ENCODE data around the gene TMC7. TPM values are rescaled to one million over a fixed set of nuclear protein-coding genes. Genes with fewer than 3 reads are reported as not detected.

Gene TMC7
- total RNA-seq, 4 donors from 2014 or later: 0.36 to 4.3 (median 1.3) TPM

DNA sequence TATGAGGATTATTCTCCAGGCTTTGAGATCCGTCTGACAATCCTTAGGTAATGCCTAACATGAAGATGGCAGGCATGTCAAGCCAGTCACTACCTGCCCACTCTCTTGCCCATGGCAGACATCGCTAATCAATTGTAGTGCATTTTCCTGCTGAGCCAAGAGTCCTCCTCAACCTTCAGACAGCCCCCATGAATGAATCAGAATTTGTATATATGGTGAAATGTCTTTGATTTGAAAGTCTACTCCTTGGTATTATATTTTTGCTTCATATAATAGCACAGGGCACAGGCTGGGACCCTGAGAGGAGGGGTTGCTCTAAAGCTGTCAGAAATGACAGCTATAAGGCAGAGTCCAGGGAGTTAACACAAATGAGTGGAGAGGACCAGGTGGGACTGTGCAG is 56.7 kb downstream of the TMC7 start:
- no peak for ATAC-seq (ENCODE audit: low FRiP score)
- TF ChIP-seq, protein P1, sequence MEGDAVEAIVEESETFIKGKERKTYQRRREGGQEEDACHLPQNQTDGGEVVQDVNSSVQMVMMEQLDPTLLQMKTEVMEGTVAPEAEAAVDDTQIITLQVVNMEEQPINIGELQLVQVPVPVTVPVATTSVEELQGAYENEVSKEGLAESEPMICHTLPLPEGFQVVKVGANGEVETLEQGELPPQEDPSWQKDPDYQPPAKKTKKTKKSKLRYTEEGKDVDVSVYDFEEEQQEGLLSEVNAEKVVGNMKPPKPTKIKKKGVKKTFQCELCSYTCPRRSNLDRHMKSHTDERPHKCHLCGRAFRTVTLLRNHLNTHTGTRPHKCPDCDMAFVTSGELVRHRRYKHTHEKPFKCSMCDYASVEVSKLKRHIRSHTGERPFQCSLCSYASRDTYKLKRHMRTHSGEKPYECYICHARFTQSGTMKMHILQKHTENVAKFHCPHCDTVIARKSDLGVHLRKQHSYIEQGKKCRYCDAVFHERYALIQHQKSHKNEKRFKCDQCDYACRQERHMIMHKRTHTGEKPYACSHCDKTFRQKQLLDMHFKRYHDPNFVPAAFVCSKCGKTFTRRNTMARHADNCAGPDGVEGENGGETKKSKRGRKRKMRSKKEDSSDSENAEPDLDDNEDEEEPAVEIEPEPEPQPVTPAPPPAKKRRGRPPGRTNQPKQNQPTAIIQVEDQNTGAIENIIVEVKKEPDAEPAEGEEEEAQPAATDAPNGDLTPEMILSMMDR (IDR thresholded peaks at IDR 0.05): no peak
- DNase-seq (ENCODE audit: low spot score): no peak

DNA sequence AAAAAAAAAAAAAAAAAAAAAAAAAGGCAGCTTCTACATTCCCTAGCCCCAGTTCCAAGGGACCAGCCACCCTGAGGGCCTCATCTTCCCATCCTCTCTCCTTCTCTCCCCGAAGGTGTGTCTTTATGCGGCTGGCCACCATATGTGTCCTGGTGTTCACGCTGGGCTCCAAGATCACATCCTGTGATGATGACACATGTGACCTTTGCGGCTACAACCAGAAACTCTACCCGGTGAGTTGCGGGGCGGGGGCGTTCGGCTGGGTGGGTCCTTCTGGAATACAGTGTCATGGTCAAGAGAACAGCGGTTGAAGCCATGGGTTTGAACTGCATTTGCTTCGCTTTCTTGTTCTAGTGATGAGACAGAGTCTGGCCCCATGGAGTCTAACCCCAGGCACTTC is 61.0 kb downstream of the TMC7 start:
- TF ChIP-seq, protein P1 (IDR thresholded peaks at IDR 0.05): no peak
- ATAC-seq (ENCODE audit: low FRiP score) (no peak), DNase-seq (ENCODE audit: low spot score) (no peak)

DNA sequence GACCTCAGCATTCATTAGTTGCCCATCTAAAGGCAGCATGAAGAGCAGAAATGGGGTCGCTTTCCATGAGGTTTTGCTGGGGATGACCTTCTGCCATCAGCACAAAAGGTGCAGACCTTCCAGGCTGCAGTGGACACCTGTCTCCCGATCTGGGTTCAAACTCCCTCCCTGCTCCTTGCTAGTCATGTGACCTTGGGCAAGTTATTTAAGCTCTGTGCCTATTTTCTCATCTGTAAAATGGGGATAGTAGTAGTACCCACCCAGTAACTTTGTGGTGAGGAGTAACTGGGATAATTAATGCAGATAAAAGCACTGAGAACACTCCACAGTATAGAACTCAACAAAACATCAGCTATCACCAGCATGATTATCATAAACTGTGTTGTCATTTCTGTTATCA is 62.3 kb downstream of the TMC7 start:
- TF ChIP-seq, protein P1 (IDR thresholded peaks at IDR 0.05): no peak
- ATAC-seq (ENCODE audit: low FRiP score) (no peak), DNase-seq (ENCODE audit: low spot score) (no peak)

DNA sequence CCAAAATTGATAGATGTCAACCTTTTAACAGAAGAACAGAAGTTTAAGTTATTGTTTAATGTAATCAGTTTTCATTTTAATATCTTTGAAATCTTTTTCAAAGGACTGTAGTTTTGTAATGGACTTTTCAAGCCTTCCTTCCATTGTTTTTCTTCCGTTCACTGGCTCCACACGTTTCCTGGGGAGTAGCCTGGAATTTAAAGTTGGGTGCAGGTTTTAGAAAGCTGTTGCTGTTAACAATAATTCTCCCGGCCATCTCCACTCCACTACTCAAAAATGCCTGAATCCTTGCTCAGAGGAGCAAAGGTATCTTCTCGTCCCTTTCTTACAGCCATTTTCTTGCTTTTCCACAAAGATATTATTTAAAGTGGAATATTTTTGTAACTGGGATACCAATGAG is 79.0 kb downstream of the TMC7 start:
- no peak for ATAC-seq (ENCODE audit: low FRiP score)
- DNase-seq (ENCODE audit: low spot score): no peak
- TF ChIP-seq, protein P1 (IDR thresholded peaks at IDR 0.05): no peak

DNA sequence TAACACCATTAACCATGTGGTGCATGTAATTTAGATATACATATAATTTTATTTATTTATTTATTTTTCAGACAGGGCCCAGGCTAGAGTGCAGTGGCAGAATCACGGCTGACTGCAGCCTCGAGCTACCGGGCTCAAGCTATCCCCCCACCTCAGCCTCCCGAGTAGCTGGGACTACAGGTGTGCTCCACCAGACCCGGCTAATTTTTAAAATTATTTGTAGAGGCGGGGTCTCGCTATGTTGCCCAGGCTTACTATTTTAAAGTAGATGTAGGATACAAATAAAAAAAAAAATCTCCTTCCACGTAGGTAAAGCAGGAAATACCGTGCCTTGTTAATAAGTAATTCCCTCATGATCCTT is 83.2 kb downstream of the TMC7 start:
- DNase-seq (ENCODE audit: low spot score) (no peak), ATAC-seq (ENCODE audit: low FRiP score) (no peak)
- TF ChIP-seq, protein P1 (IDR thresholded peaks at IDR 0.05): no peak

DNA sequence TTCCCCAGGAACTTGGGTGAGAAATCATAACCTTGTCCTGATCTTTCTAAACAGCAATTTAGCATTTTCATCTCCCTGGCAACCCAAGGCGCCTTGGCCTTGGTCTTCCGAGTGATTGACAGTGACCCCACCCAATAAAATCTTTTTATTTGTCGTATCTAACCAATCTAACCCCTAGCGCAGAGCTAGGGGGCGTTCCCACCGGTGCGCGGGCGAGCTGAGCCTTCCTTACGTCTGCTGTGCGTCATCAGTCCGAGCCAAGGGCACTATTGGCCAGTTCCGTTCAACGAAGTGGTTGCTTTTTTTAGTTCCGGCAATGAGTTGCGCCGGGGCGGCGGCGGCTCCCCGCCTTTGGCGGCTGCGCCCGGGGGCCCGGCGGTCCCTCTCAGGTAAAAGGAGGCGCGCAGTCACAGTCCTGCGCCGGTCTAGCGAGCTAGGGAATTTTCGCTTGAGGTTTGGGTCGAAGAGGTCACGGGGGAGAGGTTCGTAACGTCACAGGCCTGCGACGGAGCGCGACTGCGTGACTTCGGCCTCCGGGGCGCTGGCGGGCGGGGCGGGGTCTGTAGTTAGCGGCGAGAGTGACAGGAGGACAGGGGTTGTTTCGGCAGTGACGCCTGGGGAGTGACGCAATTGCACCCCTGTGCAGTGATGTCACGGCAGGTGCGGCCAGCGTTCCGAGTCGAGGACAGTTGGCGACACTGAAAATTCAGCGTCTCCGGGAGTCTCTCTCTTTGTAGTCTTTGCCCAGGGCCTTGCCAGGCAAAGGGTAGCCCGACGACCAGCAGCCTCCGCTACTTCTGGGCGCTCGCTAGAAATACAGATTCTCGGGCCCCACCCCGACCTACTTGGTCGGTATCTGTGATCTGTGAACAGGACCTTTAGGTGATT is 83.9 kb downstream of the TMC7 start, which contains the start of gene COQ7:
COQ7 (plus strand) TSS at position 266 of the 888 bp plus-strand sequence; CDS start at position 317, 51 bp downstream.
- DNase-seq (ENCODE audit: low spot score) (peak; percentile 96), ATAC-seq (ENCODE audit: low FRiP score) (peak; percentile 99)
- TF ChIP-seq, protein P1 (IDR thresholded peaks at IDR 0.05): no peak
